KOPT-K1 (cell line): ENCODE results near the gene DDX51.

ENCODE experiments used
- H3K27ac ChIP-seq: fragments of 200-600 bp; sonication (generic); 2 replicates; pipeline ENCODE4 v1.5.1; 2016; ENCODE audit warnings: antibody characterized with exemption, mild to moderate bottlenecking, low read depth, low read length; ENCODE audit not compliant: poor library complexity, severe bottlenecking
- H3K36me3 ChIP-seq: fragments of 200-600 bp; sonication (generic); 2 replicates; pipeline ENCODE4 v1.5.1; 2017; ENCODE audit warnings: antibody characterized with exemption, mild to moderate bottlenecking, low read length, moderate library complexity; ENCODE audit not compliant: insufficient read depth
- H3K9me3 ChIP-seq: fragments of 200-600 bp; sonication (generic); 2 replicates; pipeline ENCODE4 v1.5.1; 2017; ENCODE audit warnings: antibody characterized with exemption, low read length, mild to moderate bottlenecking; ENCODE audit not compliant: insufficient read depth, poor library complexity, severe bottlenecking

Gene DDX51

DNA sequence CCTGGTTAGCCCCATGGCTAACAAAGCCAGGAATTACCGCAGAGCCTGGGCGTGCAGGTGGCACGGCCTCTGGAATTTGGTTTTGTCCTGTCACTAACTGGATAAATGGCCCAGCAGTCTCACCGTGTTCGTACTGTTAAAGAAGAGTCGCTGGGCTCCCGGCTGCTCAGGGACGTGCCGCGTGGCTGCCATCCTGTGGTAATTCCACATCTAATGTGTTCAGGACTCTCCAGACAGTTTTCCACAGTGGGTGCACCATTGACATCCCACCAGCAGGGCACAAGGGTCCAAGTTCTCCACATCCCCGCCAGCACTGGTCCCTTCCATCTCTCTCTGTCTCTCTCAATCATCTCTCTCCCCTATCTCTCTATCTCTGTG, 19.8 kb upstream of the DDX51 start:
- H3K9me3 ChIP-seq: no peaks in the 10 kb centered on the region
- no peaks in the 10 kb centered on the region for H3K36me3 ChIP-seq
- H3K27ac ChIP-seq: no peak overlapping the region

DNA sequence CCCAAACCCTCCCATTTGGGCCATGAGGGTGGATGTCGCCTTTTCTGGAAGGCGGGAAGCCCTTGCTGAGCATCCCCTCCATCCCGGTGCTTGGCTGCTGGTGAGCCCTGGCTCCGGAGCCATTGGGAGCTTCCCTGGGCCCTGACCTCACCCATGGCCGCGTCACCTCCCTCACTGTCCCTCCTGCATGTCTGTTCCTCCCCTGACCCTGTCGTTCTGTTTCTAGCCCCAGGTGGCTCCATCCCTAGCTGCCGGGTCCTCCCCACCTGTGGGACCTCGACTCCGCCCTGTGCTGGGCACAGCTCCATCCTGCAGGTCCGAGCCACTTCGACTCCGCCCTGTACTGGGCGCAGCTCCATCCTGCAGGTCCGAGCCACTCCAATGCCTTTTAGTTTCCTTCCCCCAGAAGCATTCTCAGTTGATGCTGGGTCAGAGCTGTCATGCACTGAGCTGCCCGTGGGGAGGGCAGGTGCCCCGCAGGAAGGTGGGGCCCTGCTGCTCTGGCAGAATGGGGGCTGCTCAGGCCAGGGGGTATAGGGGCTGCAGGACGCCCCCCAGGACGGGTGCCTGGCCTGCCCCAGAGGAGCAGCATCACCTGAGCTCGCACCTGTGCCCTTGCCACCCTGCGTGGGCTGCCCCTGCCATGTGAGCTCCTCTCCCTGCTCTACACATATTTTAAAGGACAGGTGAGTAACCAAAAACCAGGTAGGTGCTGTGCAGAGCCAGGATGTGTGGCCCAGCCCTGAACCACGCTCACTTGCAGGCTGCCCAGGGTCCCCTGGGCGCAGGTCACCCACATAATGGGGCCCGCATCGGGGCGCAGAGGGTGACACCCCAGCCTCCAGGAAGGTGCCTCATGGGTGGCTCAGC, 19.2 kb upstream of the DDX51 start:
- Histone ChIP-seq H3K36me3 (peaks cover under 1% of the 10 kb centered on the region; the same call in 1 of the 2 replicates), H3K9me3 (no peaks in the 10 kb centered on the region), H3K27ac (no peak overlapping the region)

DNA sequence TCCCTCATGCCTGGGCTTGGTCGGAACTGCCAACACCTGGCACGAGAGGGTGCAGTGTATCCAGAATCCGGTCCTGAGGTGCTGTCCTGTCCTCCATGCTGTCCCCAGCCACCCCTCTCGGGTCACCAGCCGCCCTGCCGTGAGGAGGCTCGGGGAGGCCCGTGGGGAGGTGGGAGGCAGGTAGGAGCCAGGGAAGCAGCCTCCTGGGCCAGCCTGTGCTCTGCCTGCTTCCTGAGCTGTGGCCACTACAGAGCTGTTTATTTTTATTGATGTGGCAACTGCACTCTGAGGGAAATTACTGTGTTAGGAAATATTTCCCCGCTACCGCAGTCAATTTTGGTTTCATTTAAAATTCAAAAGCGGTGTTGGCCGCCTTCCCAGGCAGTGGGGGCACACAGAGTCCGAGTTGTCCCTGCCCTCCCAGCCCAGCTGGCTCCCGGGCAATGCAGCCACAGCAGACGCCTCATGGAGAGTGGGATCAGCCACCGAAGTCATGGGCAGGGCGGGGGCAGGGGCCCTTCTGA, 18.5 kb upstream of the DDX51 start:
- Histone ChIP-seq H3K9me3 (peaks cover 5% of the 10 kb centered on the region), H3K27ac (no peak overlapping the region)

DNA sequence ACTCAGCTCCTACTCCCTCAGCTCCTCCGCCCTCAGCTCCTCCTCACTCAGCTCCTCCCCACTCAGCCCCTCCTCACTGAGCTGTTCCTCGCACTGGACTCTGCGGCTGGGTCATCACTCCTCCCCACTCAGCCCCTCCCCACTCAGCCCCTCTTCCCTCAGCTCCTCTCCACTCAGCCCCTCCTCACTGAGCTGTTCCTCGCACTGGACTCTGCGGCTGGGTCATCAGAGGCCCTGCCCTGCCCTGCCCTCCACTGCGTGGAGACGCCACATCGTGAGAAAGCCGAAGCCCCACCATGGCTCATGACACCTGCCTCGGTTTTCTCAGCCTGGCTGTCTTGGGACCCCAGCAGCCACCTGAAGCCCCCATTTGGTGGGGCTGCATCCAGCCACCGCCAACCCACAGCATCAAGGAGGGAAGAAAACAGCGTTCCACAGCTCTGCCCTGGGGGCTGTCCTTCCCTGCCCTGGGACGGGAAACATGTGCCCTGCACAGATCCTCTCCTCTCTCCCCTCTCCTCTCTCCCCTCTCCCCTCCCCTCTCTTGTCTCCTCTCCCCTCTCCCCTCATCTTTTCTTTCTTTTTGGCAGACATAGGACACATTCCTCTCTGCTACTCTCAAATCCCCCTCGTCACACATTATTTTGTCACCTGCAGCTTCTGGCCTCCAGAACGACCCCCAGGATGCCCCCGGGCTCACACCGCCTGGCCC, 17.8 kb upstream of the DDX51 start:
- H3K27ac ChIP-seq: no peak overlapping the region
- peaks cover 11% of the 10 kb centered on the region for H3K9me3 ChIP-seq
- peaks cover 14% of the 10 kb centered on the region for H3K36me3 ChIP-seq

More for the DNA sequence above, 18.5 kb upstream of the DDX51 start:
- peaks cover 8% of the 10 kb centered on the region; the same call in 1 of the 2 replicates for H3K36me3 ChIP-seq

DNA sequence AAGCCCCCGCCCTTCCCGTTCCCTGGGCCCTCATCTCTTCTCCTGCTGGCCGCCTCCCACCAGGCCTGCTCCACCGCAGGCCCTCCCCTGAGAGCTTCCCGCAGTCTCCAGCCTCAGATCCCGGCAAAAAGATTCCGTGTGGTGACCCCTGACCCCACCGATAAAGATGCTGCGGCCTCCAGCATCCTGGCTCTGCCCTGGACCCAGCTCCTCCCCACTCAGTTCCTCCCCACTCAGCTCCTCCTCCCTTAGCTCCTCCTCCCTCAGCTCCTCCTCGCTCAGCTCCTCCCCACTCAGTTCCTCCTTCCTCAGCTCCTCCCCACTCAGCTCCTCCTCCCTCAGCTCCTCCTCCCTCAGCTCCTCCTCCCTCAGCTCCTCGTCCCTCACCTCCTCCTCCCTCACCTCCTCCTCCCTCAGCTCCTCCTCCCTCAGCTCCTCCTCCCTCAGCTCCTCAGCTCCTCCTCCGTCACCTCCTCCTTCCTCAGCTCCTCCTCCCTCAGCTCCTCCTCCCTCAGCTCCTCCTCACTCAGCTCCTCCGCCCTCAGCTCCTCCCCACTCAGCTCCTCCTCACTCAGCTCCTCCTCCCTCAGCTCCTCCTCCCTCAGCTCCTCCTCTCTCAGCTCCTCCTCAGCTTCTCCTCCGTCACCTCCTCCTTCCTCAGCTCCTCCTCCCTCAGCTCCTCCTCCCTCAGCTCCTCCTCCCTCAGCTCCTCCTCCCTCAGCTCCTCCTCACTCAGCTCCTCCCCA, 17.1 kb upstream of the DDX51 start:
- H3K9me3 ChIP-seq: peaks cover 18% of the 10 kb centered on the region
- no peak overlapping the region for H3K27ac ChIP-seq

DNA sequence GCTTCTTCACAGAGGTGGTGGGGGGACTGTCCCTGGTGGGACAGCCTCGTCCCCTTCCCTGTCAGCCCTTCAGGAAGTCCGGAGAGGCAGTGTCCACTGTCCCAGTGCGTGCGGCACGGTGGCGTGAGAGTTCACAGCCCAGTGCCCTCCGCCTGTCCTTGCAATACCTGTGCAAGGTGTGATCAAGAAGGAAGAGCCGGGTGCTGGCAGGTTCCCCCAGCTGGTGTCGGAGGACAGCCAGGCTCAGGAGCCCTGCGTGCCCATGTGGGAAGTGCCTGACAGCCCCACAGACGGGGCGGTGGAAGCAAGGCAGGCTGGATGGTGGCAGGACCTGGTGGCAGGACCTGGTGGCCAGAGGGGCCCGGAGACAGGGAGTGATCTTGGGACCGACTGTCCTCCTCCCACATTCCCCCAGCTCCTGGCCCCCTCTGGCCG, 16.5 kb upstream of the DDX51 start:
- H3K9me3 ChIP-seq: peaks cover 24% of the 10 kb centered on the region
- H3K36me3 ChIP-seq: peaks cover 27% of the 10 kb centered on the region
- no peak overlapping the region for H3K27ac ChIP-seq

More for the DNA sequence above, 17.1 kb upstream of the DDX51 start:
- H3K36me3 ChIP-seq: peaks cover 21% of the 10 kb centered on the region

DNA sequence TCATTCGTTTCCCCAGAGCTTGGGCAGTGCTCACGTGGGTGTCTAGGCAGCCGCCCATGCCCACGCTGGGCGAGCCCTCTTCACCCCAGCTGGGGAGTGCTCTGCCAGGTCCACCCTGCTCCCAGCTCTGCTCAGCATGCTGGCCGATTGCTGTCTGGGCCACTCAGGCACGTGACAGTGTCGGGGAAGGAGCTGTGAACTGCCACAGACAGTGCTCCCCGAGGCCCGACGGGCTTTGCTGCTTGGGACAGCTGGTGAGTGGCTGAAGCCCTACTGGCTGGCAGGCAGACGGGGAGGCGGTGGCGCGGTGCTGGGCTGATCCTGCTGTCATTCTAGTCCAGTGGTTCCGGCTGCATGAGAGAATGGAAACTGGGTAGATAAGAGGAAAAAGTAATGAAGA, 15.9 kb upstream of the DDX51 start:
- peaks cover 25% of the 10 kb centered on the region for H3K9me3 ChIP-seq
- H3K36me3 ChIP-seq: peaks cover 29% of the 10 kb centered on the region
- no peak overlapping the region for H3K27ac ChIP-seq

DNA sequence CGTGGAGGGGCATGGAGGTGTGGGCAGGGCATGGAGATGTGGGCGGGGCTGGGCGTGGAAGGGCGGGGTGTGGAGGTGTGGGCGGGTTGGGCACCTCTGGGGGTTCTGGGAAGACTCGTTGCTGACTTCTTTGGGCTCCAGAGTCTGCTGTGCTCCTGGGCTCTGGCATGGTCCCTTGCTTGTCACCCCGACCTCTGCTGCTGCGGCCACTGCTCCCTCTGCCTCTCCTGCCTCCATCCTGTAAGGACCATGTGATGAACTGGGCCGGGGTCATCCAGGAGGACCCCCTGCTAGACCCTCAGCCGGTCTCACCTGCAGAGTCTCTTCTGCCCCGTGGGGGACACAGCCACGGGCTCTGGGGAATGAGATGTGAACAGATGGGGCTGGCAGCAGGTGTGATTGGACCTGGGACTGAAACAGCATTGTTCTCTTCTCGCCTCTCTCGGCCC, 15.5 kb upstream of the DDX51 start:
- Histone ChIP-seq H3K9me3 (peaks cover 25% of the 10 kb centered on the region), H3K36me3 (peaks cover 29% of the 10 kb centered on the region), H3K27ac (no peak overlapping the region)

DNA sequence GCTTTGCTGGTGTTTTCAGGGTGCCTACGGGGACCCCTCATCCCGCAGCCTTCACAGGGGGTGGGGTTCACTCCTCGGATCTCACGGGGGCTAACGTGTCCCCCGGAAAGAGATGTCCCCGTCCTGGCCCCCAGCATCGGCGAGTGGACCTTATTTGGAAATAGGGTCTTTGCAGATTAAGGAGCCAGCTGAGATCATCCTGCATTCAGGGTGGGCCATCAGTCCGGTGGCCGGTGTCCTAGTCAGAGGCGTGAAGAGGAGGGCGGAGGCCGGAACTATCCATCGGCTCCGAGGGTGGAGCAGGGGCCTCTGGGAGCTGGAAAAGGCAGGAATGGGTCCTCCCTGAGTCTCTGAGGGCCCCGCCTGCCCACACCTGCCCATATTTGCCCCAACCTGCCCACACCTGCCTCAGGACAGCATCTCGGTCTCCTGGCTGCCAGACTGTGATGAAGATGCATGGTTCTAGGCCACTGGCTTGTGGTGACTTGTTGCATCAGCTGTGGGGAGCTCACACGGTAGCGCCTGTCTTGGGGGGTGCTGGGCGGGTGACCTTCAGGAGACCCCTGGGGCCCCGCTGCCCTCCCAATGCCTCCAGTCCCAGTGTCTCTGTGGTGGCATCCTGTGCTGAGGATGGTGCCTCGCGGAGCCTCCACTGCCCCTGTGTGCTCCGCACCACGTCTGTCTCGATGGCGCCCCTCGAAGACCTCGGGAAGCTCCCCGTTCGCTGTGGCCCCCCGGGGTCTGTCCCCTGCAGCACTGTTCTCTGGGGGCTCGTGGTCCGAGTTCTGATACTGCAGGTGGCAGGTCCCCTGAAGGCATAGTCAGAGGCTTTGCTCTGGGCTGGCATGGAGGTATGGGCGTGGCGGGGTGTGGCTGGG, 14.8 kb upstream of the DDX51 start:
- no peak overlapping the region for H3K27ac ChIP-seq
- peaks cover 29% of the 10 kb centered on the region for H3K36me3 ChIP-seq
- peaks cover 25% of the 10 kb centered on the region for H3K9me3 ChIP-seq

DNA sequence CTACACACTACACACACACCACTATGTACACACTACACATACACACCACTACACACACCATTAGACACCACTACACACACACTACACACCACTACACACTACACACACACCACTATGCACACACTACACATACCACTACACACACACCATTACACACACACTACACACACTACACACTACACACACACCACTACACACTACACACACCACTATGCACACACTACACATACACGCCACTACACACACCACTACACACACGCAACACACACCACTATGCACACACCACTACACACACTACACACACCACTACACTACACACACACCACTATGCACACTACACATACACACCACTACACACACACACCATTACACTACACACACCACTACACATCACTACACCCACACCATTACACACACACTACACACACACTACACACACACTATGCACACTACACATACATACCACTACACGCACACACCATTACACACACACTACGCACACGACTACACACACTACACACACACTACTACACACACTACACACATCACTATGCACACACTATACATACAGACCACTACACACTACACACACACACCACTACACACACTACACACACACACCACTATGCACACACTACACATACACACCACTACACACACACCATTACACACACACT, 13.8 kb upstream of the DDX51 start:
- H3K36me3 ChIP-seq: peaks cover 29% of the 10 kb centered on the region
- no peak overlapping the region for H3K27ac ChIP-seq
- H3K9me3 ChIP-seq: peaks cover 25% of the 10 kb centered on the region

DNA sequence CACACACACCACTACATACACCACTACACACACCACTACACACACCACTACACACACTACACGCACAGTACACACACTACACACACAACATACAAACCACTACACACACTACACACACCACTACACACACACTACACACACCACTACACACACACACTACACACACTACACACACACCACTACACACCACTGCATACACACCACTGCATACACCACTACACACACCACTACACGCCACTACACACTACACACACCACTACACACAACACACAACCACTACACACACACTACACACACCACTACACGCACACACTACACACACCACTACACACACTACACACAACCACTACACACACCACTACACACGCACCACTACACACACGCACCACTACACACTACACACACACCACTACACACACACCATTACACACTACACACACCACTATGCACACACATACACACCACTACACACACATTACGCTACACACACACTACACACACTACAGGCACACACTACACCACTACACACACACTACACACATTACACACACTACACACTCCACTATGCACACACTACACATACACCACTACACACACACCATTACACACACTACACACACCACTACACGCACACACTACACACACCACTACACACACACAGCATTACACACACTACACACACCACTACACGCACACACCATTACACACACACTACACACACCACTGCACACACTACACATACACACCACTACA, 12.6 kb upstream of the DDX51 start:
- H3K36me3 ChIP-seq: peaks cover 39% of the 10 kb centered on the region
- no peak overlapping the region for H3K27ac ChIP-seq
- H3K9me3 ChIP-seq: peaks cover 25% of the 10 kb centered on the region

DNA sequence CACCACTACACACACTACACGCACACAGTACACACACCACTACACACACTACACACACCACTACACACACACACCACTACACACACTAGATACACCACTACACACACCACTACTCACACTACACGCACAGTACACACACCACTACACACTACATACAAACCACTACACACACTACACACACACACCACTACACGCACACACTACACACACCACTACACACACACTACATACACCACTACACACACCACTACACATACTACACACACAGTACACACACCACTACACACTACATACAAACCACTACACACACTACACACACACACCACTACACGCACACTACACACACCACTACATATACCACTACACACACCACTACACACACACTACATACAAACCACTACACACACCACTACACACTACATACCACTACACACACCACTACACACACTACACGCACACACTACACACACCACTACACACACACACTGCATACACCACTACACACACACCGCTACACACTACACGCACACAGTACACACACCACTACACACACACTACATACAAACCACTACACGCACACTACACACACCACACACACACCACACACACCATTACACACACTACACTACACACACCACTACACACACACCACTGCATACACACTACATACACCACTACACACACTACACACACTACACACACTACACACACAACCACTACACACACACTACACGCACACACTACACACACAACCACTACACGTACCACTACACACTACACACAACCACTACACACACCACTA, 11.9 kb upstream of the DDX51 start:
- no peak overlapping the region for H3K27ac ChIP-seq
- H3K36me3 ChIP-seq: peaks cover 47% of the 10 kb centered on the region
- H3K9me3 ChIP-seq: peaks cover 25% of the 10 kb centered on the region
